Lower lobe of right lung (tissue), 2 donors: ENCODE measurements around the gene ARHGAP24. TPM values are rescaled to one million over a fixed set of nuclear protein-coding genes. Genes with fewer than 3 reads are reported as not detected.

Source experiments
- ATAC-seq, 2 donors: fragments of 200-7000 bp; cut with Tn5 transposase; one replicate each; pipeline ENCODE4 v1.9.1; 2020 to 2022; ENCODE audit warnings: mild to moderate bottlenecking in 2 of 2, moderate library complexity in 2 of 2
- DNase-seq: peaks from one replicate; pipeline ENCODE4 v3.0.0-alpha.2; 2020
- H3K27ac ChIP-seq: fragments of 200-600 bp; one replicate; pipeline ENCODE4 v1.8.0; 2022
- H3K27me3 ChIP-seq: fragments of 200-600 bp; one replicate; pipeline ENCODE4 v1.8.0; 2022; ENCODE audit warnings: low read depth
- H3K36me3 ChIP-seq: fragments of 200-600 bp; one replicate; pipeline ENCODE4 v1.8.0; 2022; ENCODE audit warnings: mild to moderate bottlenecking
- H3K4me1 ChIP-seq: fragments of 200-600 bp; one replicate; pipeline ENCODE4 v1.8.0; 2022
- H3K4me3 ChIP-seq: fragments of 200-600 bp; one replicate; pipeline ENCODE4 v1.8.0; 2022; ENCODE audit warnings: mild to moderate bottlenecking
- H3K9me3 ChIP-seq: fragments of 200-600 bp; one replicate; pipeline ENCODE4 v1.8.0; 2022
- CTCF ChIP-seq: fragments of 200-600 bp; IDR thresholded peaks from one replicate; pipeline ENCODE4 v1.8.0; 2022; ENCODE audit warnings: antibody characterized with exemption, mild to moderate bottlenecking
- intact Hi-C: fragments of 100-400 bp; cut with DNase I; formaldehyde crosslinking; loops from one replicate; pipeline ENCODE4 v1.11.0; 2022
- total RNA-seq: library from RNA; stranded (reverse); fragmentation: NEBNext Ultra II Directional; extraction: Animal tissue kit (Norgen Biotek cat#: 25700); gene quantifications from one replicate; pipeline ENCODE4 v1.2.1, GENCODE V29; 2021
- donor health status: DM: no; HTN: yes; CAD: no; lungs with severe emphysema.

The ARHGAP24 gene
- total RNA-seq, 1 donor from 2014 or later: 28.7 TPM

- intact Hi-C loops: no loop called here
- H3K27ac ChIP-seq: no peak overlapping the region
- no peak for ATAC-seq
Observed at GRCh38 chr4:85966373-85966772, 491.4 kb downstream of the ARHGAP24 start.

GRCh38 chr4:85967872-85968271 is 492.9 kb downstream of the ARHGAP24 start:
- DNase-seq: no peak
- Histone ChIP-seq H3K4me1 (peaks cover 6% of the 10 kb centered on the region), H3K9me3 (no peaks in the 10 kb centered on the region), H3K27ac (no peak overlapping the region), H3K36me3 (no peaks in the 10 kb centered on the region), H3K27me3 (no peaks in the 10 kb centered on the region), H3K4me3 (no peak overlapping the region)
- TF ChIP-seq CTCF: no peak
- ATAC-seq: peak in 1 of 2 donors; percentile 26
- intact Hi-C loops: no loop called here

More at GRCh38 chr4:85966373-85966772, 491.4 kb downstream of the ARHGAP24 start:
- Histone ChIP-seq H3K4me1 (peaks cover 6% of the 10 kb centered on the region), H3K27me3 (no peaks in the 10 kb centered on the region), H3K4me3 (no peak overlapping the region), H3K9me3 (no peaks in the 10 kb centered on the region), H3K36me3 (no peaks in the 10 kb centered on the region)
- TF ChIP-seq CTCF: no peak
- no peak for DNase-seq

GRCh38 chr4:85968945-85969819 is 494.2 kb downstream of the ARHGAP24 start:
- TF ChIP-seq CTCF: peak; percentile 57
- Histone ChIP-seq H3K9me3 (no peaks in the 10 kb centered on the region), H3K4me3 (no peak overlapping the region), H3K36me3 (no peaks in the 10 kb centered on the region), H3K27ac (no peak overlapping the region), H3K27me3 (no peaks in the 10 kb centered on the region), H3K4me1 (peaks cover 6% of the 10 kb centered on the region)
- intact Hi-C loops: no loop called here
- DNase-seq: no peak
- ATAC-seq: peak; percentile 56 to 79

- Histone ChIP-seq H3K27ac (no peak overlapping the region), H3K4me1 (peaks cover 6% of the 10 kb centered on the region), H3K9me3 (no peaks in the 10 kb centered on the region), H3K36me3 (no peaks in the 10 kb centered on the region), H3K4me3 (no peak overlapping the region), H3K27me3 (no peaks in the 10 kb centered on the region)
- intact Hi-C loops: no loop called here
- ATAC-seq (no peak), DNase-seq (no peak)
- no peak for TF ChIP-seq CTCF
Observed at GRCh38 chr4:85970535-85970934, 495.6 kb downstream of the ARHGAP24 start.

GRCh38 chr4:85979276-85979675 is 504.3 kb downstream of the ARHGAP24 start:
- intact Hi-C loops: no loop called here
- H3K9me3 ChIP-seq: no peaks in the 10 kb centered on the region
- no peak for DNase-seq
- no peaks in the 10 kb centered on the region for H3K27me3 ChIP-seq
- H3K27ac ChIP-seq: no peak overlapping the region
- peaks cover 11% of the 10 kb centered on the region for H3K36me3 ChIP-seq
- no peaks in the 10 kb centered on the region for H3K4me1 ChIP-seq
- no peak for TF ChIP-seq CTCF
- no peak overlapping the region for H3K4me3 ChIP-seq
- ATAC-seq: no peak
